WERI-Rb-1 (cell line): ENCODE results near the gene OLFM1.

Experiments
- DNase-seq: peaks from one replicate; pipeline ENCODE4 v3.0.0-alpha.2; 2020
- H3K27ac ChIP-seq: fragments of 250-450 bp; sonication (Bioruptor Pico); 2 replicates; pipeline ENCODE4 v1.5.1; 2020; ENCODE audit warnings: mild to moderate bottlenecking, moderate library complexity
- H3K27me3 ChIP-seq: fragments of 250-450 bp; sonication (Bioruptor Pico); 2 replicates; pipeline ENCODE4 v1.5.1; 2021; ENCODE audit warnings: mild to moderate bottlenecking, low read depth, moderate library complexity; ENCODE audit not compliant: insufficient read depth, severe bottlenecking
- H3K36me3 ChIP-seq: fragments of 250-450 bp; sonication (Bioruptor Pico); 2 replicates; pipeline ENCODE4 v1.5.1; 2020; ENCODE audit warnings: mild to moderate bottlenecking, moderate library complexity
- H3K4me3 ChIP-seq: 2 replicates; pipeline ENCODE4 v1.5.1; 2011; ENCODE audit warnings: low read depth, mild to moderate bottlenecking, control low read depth, low read length
- H3K9me3 ChIP-seq: fragments of 250-450 bp; sonication (Bioruptor Pico); 2 replicates; pipeline ENCODE4 v1.5.1; 2021; ENCODE audit warnings: mild to moderate bottlenecking, moderate library complexity; ENCODE audit not compliant: severe bottlenecking
- CTCF ChIP-seq: IDR thresholded peaks from 2 replicates; pipeline ENCODE4 v1.5.1; 2011; ENCODE audit warnings: low read depth, mild to moderate bottlenecking, control low read depth, inconsistent platforms, low read length

Gene OLFM1

GRCh38 chr9:135088979-135089847, 1.7 kb downstream of the OLFM1 start:
- peaks cover 52% of the 10 kb centered on the region for H3K36me3 ChIP-seq
- H3K9me3 ChIP-seq = no peaks in the 10 kb centered on the region
- no peak for DNase-seq
- peak overlapping the region; percentile 47 for H3K4me3 ChIP-seq
- no peaks in the 10 kb centered on the region for H3K27me3 ChIP-seq
- H3K27ac ChIP-seq = peak overlapping the region; percentile 67
- TF ChIP-seq CTCF = no peak

- Histone ChIP-seq H3K36me3 (peaks cover 50% of the 10 kb centered on the region), H3K27ac (no peak overlapping the region), H3K4me3 (no peak overlapping the region), H3K27me3 (no peaks in the 10 kb centered on the region), H3K9me3 (no peaks in the 10 kb centered on the region)
- TF ChIP-seq CTCF = no peak
- no peak for DNase-seq
Measured at GRCh38 chr9:135090081-135090480, 2.6 kb downstream of the OLFM1 start.

- no peak for TF ChIP-seq CTCF
- Histone ChIP-seq H3K27me3 (no peaks in the 10 kb centered on the region), H3K9me3 (no peaks in the 10 kb centered on the region), H3K27ac (no peak overlapping the region), H3K36me3 (peaks cover 53% of the 10 kb centered on the region), H3K4me3 (no peak overlapping the region)
- no peak for DNase-seq
Measured at GRCh38 chr9:135090547-135090946, 3.1 kb downstream of the OLFM1 start.

GRCh38 chr9:135091545-135091944, 4.1 kb downstream of the OLFM1 start:
- Histone ChIP-seq H3K9me3 (no peaks in the 10 kb centered on the region), H3K4me3 (no peak overlapping the region), H3K36me3 (peaks cover 60% of the 10 kb centered on the region), H3K27ac (no peak overlapping the region), H3K27me3 (no peaks in the 10 kb centered on the region)
- DNase-seq = no peak
- no peak for TF ChIP-seq CTCF

GRCh38 chr9:135093111-135093510, 5.6 kb downstream of the OLFM1 start:
- H3K36me3 ChIP-seq = peaks cover 75% of the 10 kb centered on the region
- TF ChIP-seq CTCF = no peak
- H3K4me3 ChIP-seq = no peak overlapping the region
- H3K27me3 ChIP-seq = no peaks in the 10 kb centered on the region
- no peaks in the 10 kb centered on the region for H3K9me3 ChIP-seq
- no peak for DNase-seq
- H3K27ac ChIP-seq = no peak overlapping the region
